ENCODE results near the gene CDC42EP3.

Gene CDC42EP3

GRCh38 chr2:37637190-37637860 lies 34.1 kb downstream of the CDC42EP3 start:
- no peak for DNase-seq (ENCODE audit: insufficient read length, low spot score)
- FAIRE-seq = no peak

GRCh38 chr2:37636381-37637066 lies 34.9 kb downstream of the CDC42EP3 start:
- DNase-seq (ENCODE audit: insufficient read length, low spot score) (no peak), FAIRE-seq (no peak)

- DNase-seq (ENCODE audit: insufficient read length, low spot score) = no peak
- peak; percentile 93 for FAIRE-seq
Observed at GRCh38 chr2:37635504-37636380, 35.7 kb downstream of the CDC42EP3 start.

GRCh38 chr2:37634914-37635503 lies 36.4 kb downstream of the CDC42EP3 start:
- DNase-seq (ENCODE audit: insufficient read length, low spot score) = no peak
- FAIRE-seq = peak; percentile 71

- no peak for DNase-seq (ENCODE audit: insufficient read length, low spot score)
- FAIRE-seq = no peak
Observed at GRCh38 chr2:37633845-37634244, 37.6 kb downstream of the CDC42EP3 start.

GRCh38 chr2:37633234-37633633 lies 38.2 kb downstream of the CDC42EP3 start:
- no peak for DNase-seq (ENCODE audit: insufficient read length, low spot score)
- FAIRE-seq = no peak

- DNase-seq (ENCODE audit: insufficient read length, low spot score) (no peak), FAIRE-seq (no peak)
Observed at GRCh38 chr2:37632310-37632709, 39.1 kb downstream of the CDC42EP3 start.

- FAIRE-seq (no peak), DNase-seq (ENCODE audit: insufficient read length, low spot score) (no peak)
Observed at GRCh38 chr2:37631698-37632097, 39.7 kb downstream of the CDC42EP3 start.

GRCh38 chr2:37631292-37631691 lies 40.1 kb downstream of the CDC42EP3 start:
- FAIRE-seq = no peak
- no peak for DNase-seq (ENCODE audit: insufficient read length, low spot score)

- no peak for DNase-seq (ENCODE audit: insufficient read length, low spot score)
- peak; percentile 33 for FAIRE-seq
Observed at GRCh38 chr2:37630776-37631175, 40.7 kb downstream of the CDC42EP3 start.

- FAIRE-seq (no peak), DNase-seq (ENCODE audit: insufficient read length, low spot score) (no peak)
Observed at GRCh38 chr2:37630301-37630700, 41.1 kb downstream of the CDC42EP3 start.

GRCh38 chr2:37629529-37629928 lies 41.9 kb downstream of the CDC42EP3 start:
- DNase-seq (ENCODE audit: insufficient read length, low spot score) (no peak), FAIRE-seq (no peak)

GRCh38 chr2:37627710-37628109 lies 43.7 kb downstream of the CDC42EP3 start:
- FAIRE-seq (no peak), DNase-seq (ENCODE audit: insufficient read length, low spot score) (no peak)

GRCh38 chr2:37625796-37626571 lies 45.5 kb downstream of the CDC42EP3 start:
- peak; percentile 89 for FAIRE-seq

GRCh38 chr2:37625156-37625555 lies 46.3 kb downstream of the CDC42EP3 start:
- FAIRE-seq = no peak

More at GRCh38 chr2:37625796-37626571, 45.5 kb downstream of the CDC42EP3 start:
- DNase-seq (ENCODE audit: insufficient read length, low spot score) = no peak

GRCh38 chr2:37623971-37624900 lies 47.2 kb downstream of the CDC42EP3 start:
- DNase-seq (ENCODE audit: insufficient read length, low spot score) (peak; percentile 43), FAIRE-seq (peak; percentile 92)

More at GRCh38 chr2:37625156-37625555, 46.3 kb downstream of the CDC42EP3 start:
- no peak for DNase-seq (ENCODE audit: insufficient read length, low spot score)

GRCh38 chr2:37623406-37623805 lies 48.0 kb downstream of the CDC42EP3 start:
- FAIRE-seq = no peak
- no peak for DNase-seq (ENCODE audit: insufficient read length, low spot score)

GRCh38 chr2:37622450-37623100 lies 48.9 kb downstream of the CDC42EP3 start:
- no peak for FAIRE-seq
- no peak for DNase-seq (ENCODE audit: insufficient read length, low spot score)

- FAIRE-seq = no peak
- DNase-seq (ENCODE audit: insufficient read length, low spot score) = no peak
Observed at GRCh38 chr2:37621199-37621598, 50.2 kb downstream of the CDC42EP3 start.

All from GM19239 (cell line).